Mesenchymal stem cell (in vitro differentiated cells and primary cell): ENCODE measurements around the gene SRP72.

Experiments
- DNase-seq: peaks from one replicate; pipeline ENCODE4 v3.0.0-alpha.2; 2013
- H2AFZ ChIP-seq: one replicate; pipeline ENCODE4 v1.6.1; 2013; ENCODE audit warnings: low read depth, mild to moderate bottlenecking, control low read depth, inconsistent platforms, low read length, moderate library complexity
- H2AK5ac ChIP-seq: 2 replicates; pipeline ENCODE4 v1.6.1; 2013; ENCODE audit warnings: low read length, moderate library complexity, mild to moderate bottlenecking, inconsistent platforms; ENCODE audit not compliant: severe bottlenecking
- H2BK120ac ChIP-seq: one replicate; pipeline ENCODE4 v1.6.1; 2013; ENCODE audit warnings: low read depth, mild to moderate bottlenecking, inconsistent platforms, low read length, moderate library complexity
- H2BK12ac ChIP-seq, 2 experiments: one replicate each; pipeline ENCODE4 v1.6.1; 2013; ENCODE audit warnings: inconsistent platforms in 2 of 2, low read length in 2 of 2, mild to moderate bottlenecking in 2 of 2, moderate library complexity in 2 of 2, control low read depth in 1 of 2
- H2BK15ac ChIP-seq: one replicate; pipeline ENCODE4 v1.6.1; 2013; ENCODE audit warnings: mild to moderate bottlenecking, low read depth, inconsistent platforms; ENCODE audit not compliant: poor library complexity, severe bottlenecking
- H2BK5ac ChIP-seq: 2 replicates; pipeline ENCODE4 v1.6.1; 2013; ENCODE audit warnings: low read depth, mild to moderate bottlenecking, low read length, control low read depth, inconsistent platforms; ENCODE audit not compliant: poor library complexity, severe bottlenecking
- H3K14ac ChIP-seq, 2 experiments: one replicate each; pipeline ENCODE4 v1.6.1; 2013; ENCODE audit warnings: inconsistent platforms in 2 of 2, low read length in 2 of 2, control low read depth in 1 of 2, mild to moderate bottlenecking in 1 of 2, moderate library complexity in 1 of 2
- H3K18ac ChIP-seq, 2 experiments: one replicate each; pipeline ENCODE4 v1.6.1; 2013; ENCODE audit warnings: inconsistent platforms in 2 of 2, low read length in 2 of 2, control low read depth in 1 of 2, low read depth in 1 of 2, mild to moderate bottlenecking in 1 of 2
- H3K23ac ChIP-seq, 2 experiments: one replicate each; pipeline ENCODE4 v1.6.1; 2013; ENCODE audit warnings: inconsistent platforms in 2 of 2, low read length in 2 of 2, mild to moderate bottlenecking in 2 of 2, moderate library complexity in 2 of 2, control low read depth in 1 of 2
- H3K27ac ChIP-seq: 2 replicates; pipeline ENCODE4 v1.5.1; 2013; ENCODE audit warnings: mild to moderate bottlenecking, moderate library complexity, low read length, control low read depth, inconsistent platforms; ENCODE audit not compliant: poor library complexity, severe bottlenecking
- H3K27me3 ChIP-seq, 2 experiments: 2 replicates each; pipeline versions ENCODE4 v1.6.1 to v1.7.0; 2013; ENCODE audit warnings: low read length in 2 of 2, mild to moderate bottlenecking in 2 of 2, moderate library complexity in 2 of 2, control low read depth in 1 of 2, inconsistent platforms in 1 of 2; ENCODE audit not compliant: control insufficient read depth in 1 of 2, insufficient read depth in 1 of 2
- H3K36me3 ChIP-seq, 2 experiments: 2 replicates each; pipeline versions ENCODE4 v1.6.1 to v1.7.0; 2013; ENCODE audit warnings: low read length in 2 of 2, control low read depth in 1 of 2, inconsistent platforms in 1 of 2, low read depth in 1 of 2, mild to moderate bottlenecking in 1 of 2; ENCODE audit not compliant: insufficient read depth in 2 of 2, control insufficient read depth in 1 of 2
- H3K4ac ChIP-seq, 2 experiments: one replicate each; pipeline ENCODE4 v1.6.1; 2013; ENCODE audit warnings: inconsistent platforms in 2 of 2, low read length in 2 of 2, mild to moderate bottlenecking in 2 of 2, moderate library complexity in 2 of 2, control low read depth in 1 of 2, low read depth in 1 of 2
- H3K4me1 ChIP-seq: 2 replicates; pipeline ENCODE4 v1.6.1; 2013; ENCODE audit warnings: low read depth, low read length, control low read depth; ENCODE audit not compliant: control insufficient read depth, insufficient read depth
- H3K4me2 ChIP-seq: 2 replicates; pipeline ENCODE4 v1.6.1; 2013; ENCODE audit warnings: low read length, mild to moderate bottlenecking, inconsistent platforms; ENCODE audit not compliant: poor library complexity, severe bottlenecking
- H3K4me3 ChIP-seq, 2 experiments: 2 replicates each; pipeline versions ENCODE4 v1.5.1 to v1.7.0; 2013; ENCODE audit warnings: low read length in 2 of 2, mild to moderate bottlenecking in 2 of 2, control low read depth in 1 of 2, low read depth in 1 of 2; ENCODE audit not compliant: insufficient read depth in 1 of 2
- H3K79me1 ChIP-seq: replicated peaks from 2 replicates; pipeline ENCODE4 v1.6.1; 2013; ENCODE audit warnings: mild to moderate bottlenecking, control low read depth, low read length, inconsistent platforms; ENCODE audit not compliant: poor library complexity, severe bottlenecking
- H3K9ac ChIP-seq: 2 replicates; pipeline ENCODE4 v1.7.0; 2013; ENCODE audit warnings: mild to moderate bottlenecking, low read length, moderate library complexity
- H3K9me3 ChIP-seq: 2 replicates; pipeline ENCODE4 v1.7.0; 2013; ENCODE audit warnings: mild to moderate bottlenecking, low read length; ENCODE audit not compliant: control insufficient read depth
- H4K8ac ChIP-seq: one replicate; pipeline ENCODE4 v1.6.1; 2013; ENCODE audit warnings: inconsistent platforms, mild to moderate bottlenecking, low read length, moderate library complexity
- H4K91ac ChIP-seq: one replicate; pipeline ENCODE4 v1.6.1; 2013; ENCODE audit warnings: mild to moderate bottlenecking, low read length, inconsistent platforms
- WGBS: methylation state at CpG from one replicate; pipeline ENCODE4 v1.1.7; 2013; ENCODE audit warnings: mixed read lengths; 5-methylcytosine and 5-hydroxymethylcytosine counted together

The SRP72 gene

GRCh38 chr4:56433280-56433679, 34.1 kb upstream of the SRP72 start:
- DNase-seq = no peak
- H3K9me3 ChIP-seq = no peaks in the 10 kb centered on the region
- no peak overlapping the region for H4K91ac ChIP-seq
- no peak overlapping the region for H3K18ac ChIP-seq
- no peak overlapping the region for H3K23ac ChIP-seq
- H3K4ac ChIP-seq = no peak overlapping the region
- H3K27ac ChIP-seq = no peak overlapping the region
- H3K4me2 ChIP-seq = no peak overlapping the region
- H3K36me3 ChIP-seq = no peaks in the 10 kb centered on the region
- no peak overlapping the region for H3K14ac ChIP-seq
- H3K27me3 ChIP-seq = no peaks in the 10 kb centered on the region
- no peak overlapping the region for H3K4me3 ChIP-seq
- H2AK5ac ChIP-seq = no peak overlapping the region
- no peaks in the 10 kb centered on the region for H3K79me1 ChIP-seq
- no peak overlapping the region for H2BK5ac ChIP-seq
- no peak overlapping the region for H2BK12ac ChIP-seq
- no peak overlapping the region for H3K9ac ChIP-seq
- H2BK120ac ChIP-seq = no peak overlapping the region
- H4K8ac ChIP-seq = no peak overlapping the region
- peaks cover 3% of the 10 kb centered on the region for H3K4me1 ChIP-seq
- no peak overlapping the region for H2AFZ ChIP-seq
- no peak overlapping the region for H2BK15ac ChIP-seq

GRCh38 chr4:56434599-56435139, 32.7 kb upstream of the SRP72 start:
- H3K14ac ChIP-seq = peak overlapping the region in 1 of 2 experiments; percentile 85
- no peaks in the 10 kb centered on the region for H3K9me3 ChIP-seq
- no peak overlapping the region for H2BK12ac ChIP-seq
- under 1% methylated on average over 15 of the region's 15 CpGs for WGBS
- peak overlapping the region; percentile 86 for H3K27ac ChIP-seq
- no peaks in the 10 kb centered on the region for H3K36me3 ChIP-seq
- H2BK5ac ChIP-seq = no peak overlapping the region
- peak overlapping the region; percentile 73 to 97 for H3K4me3 ChIP-seq
- H3K4me1 ChIP-seq = peaks cover 6% of the 10 kb centered on the region
- peak overlapping the region in 1 of 2 experiments; percentile 9 for H3K23ac ChIP-seq
- peak overlapping the region; percentile 95 for H3K9ac ChIP-seq
- no peak overlapping the region for H2BK120ac ChIP-seq
- peak overlapping the region; percentile 52 for H4K8ac ChIP-seq
- H3K4me2 ChIP-seq = peak overlapping the region; percentile 67
- H3K79me1 ChIP-seq = no peaks in the 10 kb centered on the region
- H3K18ac ChIP-seq = peak overlapping the region; percentile 55 to 88
- peak; percentile 83 for DNase-seq
- H3K27me3 ChIP-seq = no peaks in the 10 kb centered on the region
- peak overlapping the region; percentile 98 for H2AFZ ChIP-seq
- H3K4ac ChIP-seq = peak overlapping the region; percentile 8 to 11
- H2AK5ac ChIP-seq = no peak overlapping the region
- H2BK15ac ChIP-seq = no peak overlapping the region
- H4K91ac ChIP-seq = no peak overlapping the region

GRCh38 chr4:56435140-56435926, 32.1 kb upstream of the SRP72 start, which contains the start of gene PPAT:
Gene PPAT (minus strand): TSS chr4:56435615. CDS start chr4:56435477, 138 bp downstream.
- peaks cover 8% of the 10 kb centered on the region for H3K4me1 ChIP-seq
- WGBS = under 1% methylated on average over 54 of the region's 61 CpGs

GRCh38 chr4:56438766-56439165, 28.7 kb upstream of the SRP72 start:
- H2BK5ac ChIP-seq = no peak overlapping the region
- peaks cover 0 to 27% of the 10 kb centered on the region in 2 experiments for H3K36me3 ChIP-seq
- no peak overlapping the region for H2AK5ac ChIP-seq
- no peak overlapping the region for H3K9ac ChIP-seq
- H3K27me3 ChIP-seq = no peaks in the 10 kb centered on the region
- no peak overlapping the region for H3K4me3 ChIP-seq
- H3K18ac ChIP-seq = no peak overlapping the region
- H3K23ac ChIP-seq = no peak overlapping the region
- peaks cover 3% of the 10 kb centered on the region for H3K79me1 ChIP-seq
- no peak overlapping the region for H2BK120ac ChIP-seq
- H2BK12ac ChIP-seq = no peak overlapping the region
- no peak overlapping the region for H4K8ac ChIP-seq
- peak; percentile 29 for DNase-seq
- H3K14ac ChIP-seq = no peak overlapping the region
- no peak overlapping the region for H3K4ac ChIP-seq
- peaks cover 6% of the 10 kb centered on the region for H3K4me1 ChIP-seq
- WGBS = no CpG with 5 or more reads among the region's 2 CpGs
- H3K4me2 ChIP-seq = no peak overlapping the region
- H2BK15ac ChIP-seq = no peak overlapping the region
- H2AFZ ChIP-seq = no peak overlapping the region
- no peak overlapping the region for H3K27ac ChIP-seq
- no peak overlapping the region for H4K91ac ChIP-seq
- no peaks in the 10 kb centered on the region for H3K9me3 ChIP-seq

More at GRCh38 chr4:56435140-56435926, 32.1 kb upstream of the SRP72 start, which contains the start of gene PPAT:
- no peaks in the 10 kb centered on the region for H3K9me3 ChIP-seq
- no peak within 1 kb of the TSS for H2AK5ac ChIP-seq
- peak within 1 kb of the TSS in 1 of 2 experiments; percentile 70 for H2BK12ac ChIP-seq
- H3K9ac ChIP-seq = peak within 1 kb of the TSS; percentile 95
- peak within 1 kb of the TSS; percentile 58 to 85 for H3K14ac ChIP-seq
- H3K4ac ChIP-seq = peak within 1 kb of the TSS; percentile 11 to 73
- peak within 1 kb of the TSS; percentile 98 for H2AFZ ChIP-seq
- H3K4me3 ChIP-seq = peak within 1 kb of the TSS; percentile 79 to 97
- H2BK120ac ChIP-seq = no peak within 1 kb of the TSS
- H3K27me3 ChIP-seq = no peaks in the 10 kb centered on the region
- H4K8ac ChIP-seq = peak within 1 kb of the TSS; percentile 55
- H3K4me2 ChIP-seq = peak within 1 kb of the TSS; percentile 88
- peak within 1 kb of the TSS; percentile 50 for H2BK5ac ChIP-seq
- H3K27ac ChIP-seq = peak within 1 kb of the TSS; percentile 96
- peak within 1 kb of the TSS; percentile 88 to 98 for H3K18ac ChIP-seq
- peak; percentile 98 for DNase-seq
- H2BK15ac ChIP-seq = no peak within 1 kb of the TSS
- H3K79me1 ChIP-seq = no peaks in the 10 kb centered on the region
- peak within 1 kb of the TSS in 1 of 2 experiments; percentile 9 for H3K23ac ChIP-seq
- H3K36me3 ChIP-seq = no peaks in the 10 kb centered on the region
- peak within 1 kb of the TSS; percentile 95 for H4K91ac ChIP-seq
